Measurements from ENCODE around the gene TET2.
"Not testable (repeated sequence)": the region's sequence is repeated elsewhere in the genome, so short reads cannot be mapped to it uniquely, and the experiment has no call there.

Gene TET2

GRCh38 chr4:105293360-105293759, 146.7 kb downstream of the TET2 start:
- no peak for DNase-seq (ENCODE audit: low read depth)

DNA sequence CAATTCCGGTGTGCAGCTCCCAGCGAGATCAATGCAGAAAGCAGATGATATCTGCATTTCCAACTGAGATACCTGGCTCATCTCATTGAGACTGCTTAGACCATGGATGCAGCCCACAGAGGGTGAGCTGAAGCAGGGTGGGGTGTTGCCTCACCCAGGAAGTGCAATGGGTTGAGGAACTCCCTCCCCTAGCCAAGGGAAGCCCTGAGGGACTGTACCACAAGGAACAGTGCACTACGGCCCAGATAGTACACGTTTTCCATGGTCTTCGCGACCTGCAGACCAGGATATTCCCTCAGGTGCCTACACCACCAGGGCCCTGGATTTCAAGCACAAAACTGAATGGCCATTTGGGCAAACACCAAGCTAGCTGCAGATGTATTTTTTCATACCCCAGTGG, 150.0 kb downstream of the TET2 start:
- no peak for DNase-seq (ENCODE audit: low read depth)

- DNase-seq (ENCODE audit: low read depth) = not testable (repeated sequence)
These were observed 152.4 kb downstream of the TET2 start for GRCh38 chr4:105299027-105299426.

DNA sequence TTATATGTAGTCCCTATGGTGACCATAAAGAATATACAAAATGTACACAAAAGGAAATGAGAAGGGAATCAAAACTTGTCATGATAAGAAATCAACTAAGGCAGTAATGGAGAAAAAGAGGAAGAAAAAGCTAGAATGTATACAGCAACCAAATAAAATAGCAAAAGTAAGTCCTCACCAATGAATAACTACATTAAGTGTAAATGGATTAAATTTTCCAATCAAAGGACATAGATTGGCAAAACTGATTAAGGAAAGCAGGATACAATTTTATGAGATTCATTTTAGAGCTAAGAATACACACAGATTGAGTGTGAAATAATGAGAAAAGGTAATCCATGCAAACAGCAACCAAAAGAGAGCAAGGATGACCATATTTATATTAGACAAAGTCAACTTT, 157.4 kb downstream of the TET2 start:
- no peak for DNase-seq (ENCODE audit: low read depth)

- DNase-seq (ENCODE audit: low read depth) = no peak
These were observed 158.6 kb downstream of the TET2 start for GRCh38 chr4:105305019-105305836.

GRCh38 chr4:105306158-105306781, 159.6 kb downstream of the TET2 start:
- no peak for DNase-seq (ENCODE audit: low read depth)

- no peak for DNase-seq (ENCODE audit: low read depth)
These were observed 160.1 kb downstream of the TET2 start for GRCh38 chr4:105306820-105307219.

DNA sequence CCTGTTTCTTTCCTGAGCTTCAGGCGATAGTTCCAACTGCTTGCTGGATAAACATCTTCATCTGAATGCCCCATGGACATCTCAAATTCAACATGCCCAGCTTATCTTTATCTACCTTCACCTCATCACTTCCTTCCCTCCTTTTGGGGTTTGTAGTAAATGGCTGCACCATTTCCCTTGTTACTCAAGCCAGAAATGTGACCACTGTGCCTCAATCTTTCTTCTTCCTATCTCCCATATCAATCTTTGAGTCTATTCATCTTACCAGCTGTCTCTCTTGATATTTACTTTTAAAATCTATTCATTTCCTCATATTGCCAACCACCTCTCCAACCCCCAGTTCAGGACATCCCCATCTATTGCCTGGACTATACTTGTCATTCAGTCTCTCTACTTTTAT, 171.8 kb downstream of the TET2 start:
- no peak for DNase-seq (ENCODE audit: low read depth)

GRCh38 chr4:105327222-105327621, 180.5 kb downstream of the TET2 start:
- no peak for DNase-seq (ENCODE audit: low read depth)

DNA sequence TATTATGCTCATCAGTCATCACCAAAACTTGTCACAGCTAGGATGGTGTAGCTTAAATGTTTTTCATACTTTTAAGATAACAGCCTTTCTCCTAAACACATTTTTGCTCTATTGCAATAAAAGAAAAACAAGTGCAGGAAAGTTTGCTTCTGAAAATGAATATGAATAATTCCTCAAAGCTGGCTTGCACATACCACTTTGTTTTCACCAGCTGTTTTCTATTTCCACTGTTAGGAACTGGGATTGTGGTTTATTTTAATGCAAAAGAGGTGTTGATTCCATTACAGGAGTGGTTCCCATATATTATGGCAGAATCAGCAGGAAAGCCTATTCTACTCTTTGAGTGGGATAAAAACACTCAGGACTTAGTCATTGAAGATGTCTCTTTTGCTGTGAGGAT, 181.3 kb downstream of the TET2 start:
- no peak for DNase-seq (ENCODE audit: low read depth)

DNA sequence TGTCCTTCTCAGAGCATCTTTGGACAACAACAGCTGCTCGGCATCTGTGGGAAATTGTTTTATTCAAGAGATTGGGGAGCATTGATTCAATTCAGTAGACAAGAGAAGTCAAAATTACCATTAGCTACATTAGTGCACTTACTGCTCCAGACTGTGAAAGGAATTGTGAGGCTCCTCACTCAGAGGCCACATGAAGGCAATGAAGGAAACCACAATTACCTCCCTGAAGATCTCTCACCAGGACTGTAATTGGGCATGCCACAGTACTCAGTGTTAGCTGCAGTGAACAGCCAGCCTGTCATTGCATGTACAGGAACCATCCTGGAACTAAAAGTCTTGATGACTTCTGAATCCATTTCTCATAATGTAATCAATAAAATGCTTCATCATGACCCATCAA, 182.4 kb downstream of the TET2 start:
- DNase-seq (ENCODE audit: low read depth) = no peak

Data from stromal cell of bone marrow (primary cell).